NOMO-1 (cell line): ENCODE results near the gene ATRNL1.

ENCODE experiments used
- DNase-seq, 2 experiments: peaks; one replicate each; lab custom pipeline; 2025; ENCODE audit not compliant: unreplicated experiment in 2 of 2; lab: John Stamatoyannopoulos, UW

ATRNL1 gene

DNA sequence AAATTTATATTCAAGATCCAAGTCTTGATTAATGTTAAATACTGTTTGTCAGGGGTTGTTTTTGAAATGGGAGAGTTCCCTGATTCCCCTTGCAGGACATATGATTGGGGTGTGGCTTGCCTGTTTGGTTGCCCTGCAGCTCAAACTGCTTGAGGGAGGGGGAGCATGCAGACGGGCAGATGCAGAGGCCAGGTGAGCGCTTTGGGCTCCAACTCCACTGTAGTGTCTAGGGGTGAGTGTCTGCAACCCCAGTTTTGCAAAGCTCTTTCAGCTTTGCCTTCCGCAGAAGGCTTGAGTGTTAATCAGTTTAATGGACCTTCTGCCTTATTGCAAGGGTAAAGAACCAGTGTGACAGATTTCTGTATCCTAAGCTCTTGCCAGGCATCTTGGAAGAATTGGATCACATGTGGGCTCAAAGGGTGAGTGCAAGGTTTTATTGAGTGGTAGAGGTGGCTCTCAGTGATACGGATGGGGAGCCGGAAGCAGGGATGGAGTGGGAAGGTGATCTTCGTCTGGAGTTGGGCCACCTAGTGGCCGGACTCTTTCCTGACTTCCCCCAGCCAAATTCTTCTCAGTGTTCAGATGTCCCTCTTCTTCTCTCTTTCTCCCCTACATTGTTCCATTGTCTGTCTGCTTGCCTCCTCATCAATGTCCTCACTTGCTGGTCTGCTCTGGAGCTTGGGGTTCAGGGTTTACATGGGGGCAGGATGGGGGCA is 479.7 kb downstream of the ATRNL1 start:
- no peak for DNase-seq

DNA sequence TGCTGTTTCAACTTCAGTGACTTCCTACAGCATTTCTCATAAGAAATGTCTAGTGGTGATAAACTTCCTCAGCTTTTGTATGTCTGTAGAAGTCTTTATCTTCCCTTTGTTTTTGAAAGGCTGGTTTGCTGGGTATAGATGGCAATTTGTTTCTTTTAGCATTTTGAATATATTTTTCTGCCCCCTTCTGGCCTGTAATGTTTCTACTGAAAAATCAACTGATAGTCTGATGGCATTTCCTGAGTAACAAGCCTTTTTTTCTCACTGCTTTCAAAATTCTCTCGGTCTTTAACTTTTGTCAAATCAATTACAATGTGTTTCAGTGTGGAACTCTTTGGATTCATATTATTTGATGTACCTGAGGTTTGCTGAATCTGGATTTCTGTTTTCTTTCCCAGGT is 487.1 kb downstream of the ATRNL1 start:
- no peak for DNase-seq

DNA sequence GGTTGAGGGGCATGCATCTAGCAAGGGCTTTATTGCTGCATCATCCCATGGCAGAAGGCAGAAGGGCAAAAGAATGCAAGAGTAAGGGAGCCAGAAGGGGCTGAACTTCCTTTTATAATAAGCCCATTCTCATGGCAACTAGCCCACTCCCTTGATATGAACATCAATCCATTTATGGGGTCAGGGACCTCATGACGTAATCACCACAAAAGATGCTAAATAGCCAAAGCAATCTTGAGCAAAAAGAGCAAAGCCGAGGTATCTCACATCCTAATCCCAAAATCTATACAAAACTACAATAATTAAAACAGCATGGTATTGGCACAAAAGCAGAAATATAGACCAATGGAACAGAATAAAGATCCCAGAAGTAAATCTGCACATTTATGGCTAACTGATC is 499.9 kb downstream of the ATRNL1 start:
- DNase-seq = no peak

DNA sequence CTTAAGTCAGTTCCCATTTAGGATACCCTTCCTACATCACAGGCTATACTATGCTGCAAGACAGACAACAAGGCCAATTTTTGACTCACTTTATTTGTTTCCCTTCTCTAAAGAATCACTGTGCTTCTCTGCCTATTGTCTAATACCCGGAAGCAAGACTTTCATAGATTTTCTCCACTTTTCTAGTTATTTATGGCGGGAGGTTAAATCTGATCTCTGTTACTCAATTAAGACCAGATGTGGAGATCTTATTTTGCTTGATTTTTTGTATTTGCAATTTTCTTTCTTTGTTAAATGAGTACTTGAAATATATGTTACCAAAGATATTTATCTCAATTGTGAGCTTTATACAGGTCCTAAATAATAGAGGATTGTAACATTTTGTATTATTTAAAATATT is 511.5 kb downstream of the ATRNL1 start:
- no peak for DNase-seq

DNA sequence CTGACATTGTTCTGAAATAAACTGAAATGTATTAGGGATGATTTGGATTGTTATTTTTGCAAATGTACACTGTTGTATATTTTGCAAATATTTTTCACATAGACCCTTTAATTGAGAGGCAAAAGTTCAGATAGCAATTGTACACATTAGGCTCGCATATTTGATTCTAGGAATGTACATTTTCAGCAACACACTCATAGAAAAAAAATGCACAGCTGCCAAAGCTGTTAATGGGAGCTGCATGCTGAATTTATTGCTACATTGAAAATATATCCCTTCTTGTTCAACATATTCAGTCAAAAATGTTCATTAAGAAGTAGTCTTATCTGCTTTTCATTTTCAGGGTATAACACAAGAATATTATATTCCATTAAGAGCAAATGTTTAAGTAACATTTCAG is 512.9 kb downstream of the ATRNL1 start:
- no peak for DNase-seq

DNA sequence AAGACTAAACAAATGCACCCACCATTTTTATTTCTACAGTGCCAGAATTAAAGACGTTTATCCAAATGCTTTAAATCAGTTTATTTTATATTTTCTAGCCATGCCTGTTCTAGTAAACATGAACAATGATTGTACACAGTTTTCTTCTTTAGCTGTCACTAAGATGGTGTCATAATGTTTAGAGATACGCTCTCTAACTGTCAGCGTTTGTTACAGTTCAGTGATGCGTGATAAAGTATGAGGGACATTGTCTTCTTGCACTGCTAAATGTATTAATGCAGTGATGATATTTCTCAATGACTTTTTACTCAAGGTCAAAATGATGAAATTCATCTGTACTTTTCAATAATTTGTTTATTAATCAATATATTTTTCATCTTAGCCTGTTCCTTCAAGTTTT is 513.6 kb downstream of the ATRNL1 start:
- no peak for DNase-seq

DNA sequence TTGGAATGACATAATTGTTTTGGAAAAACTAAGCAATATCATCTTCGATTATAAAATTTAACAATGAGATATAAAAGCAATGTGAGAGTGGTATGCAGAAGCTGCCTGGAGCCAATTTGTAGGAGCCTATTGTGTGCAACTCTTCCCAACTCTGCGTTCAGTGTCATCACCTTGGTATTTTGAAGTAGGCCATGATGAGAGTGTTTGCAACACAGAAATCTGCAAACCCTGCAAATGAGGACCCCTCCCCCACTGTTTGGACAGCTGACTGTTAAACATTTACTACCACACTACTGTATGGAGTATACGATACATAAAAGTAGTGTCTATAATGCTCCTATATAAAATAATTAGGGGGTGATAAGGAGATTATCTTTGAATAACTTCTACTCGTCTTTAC is 531.3 kb downstream of the ATRNL1 start:
- no peak for DNase-seq

DNA sequence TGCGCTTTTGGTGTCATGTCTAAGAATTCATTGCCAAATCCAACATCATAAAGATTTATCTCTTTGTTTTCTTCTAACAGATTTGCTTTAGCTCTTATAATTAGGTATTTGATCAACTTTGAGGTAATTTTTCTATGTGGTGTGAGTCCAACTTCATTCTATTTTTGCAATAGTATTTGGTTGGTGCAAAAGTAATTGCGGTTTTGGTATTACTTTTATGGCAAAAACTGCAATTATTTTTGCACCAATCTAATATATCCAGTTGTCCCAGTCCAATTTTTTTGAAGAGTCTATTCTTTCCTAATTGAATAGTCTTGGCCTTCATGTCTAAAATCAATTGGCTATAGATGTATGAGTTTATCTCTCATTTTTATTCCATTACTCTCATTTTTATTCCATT is 535.5 kb downstream of the ATRNL1 start:
- no peak for DNase-seq

DNA sequence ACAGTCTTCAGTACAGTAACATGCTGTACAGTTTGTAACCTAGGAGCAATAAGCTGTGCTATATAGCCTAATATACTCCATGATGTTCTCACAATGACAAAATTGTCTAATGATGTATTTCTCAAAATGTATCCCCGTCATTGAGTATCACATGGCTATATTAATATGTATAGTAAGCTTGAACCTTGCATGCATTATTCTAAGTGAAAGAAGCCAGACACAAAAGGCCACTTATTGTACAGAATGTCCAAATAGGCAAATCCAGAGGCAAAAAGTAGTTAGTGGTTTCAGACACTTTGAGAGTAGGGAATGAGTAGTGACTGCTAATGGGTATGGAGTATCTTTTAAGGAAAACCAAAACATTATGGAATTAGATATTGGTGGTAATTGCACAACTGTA is 545.1 kb downstream of the ATRNL1 start:
- DNase-seq = no peak

DNA sequence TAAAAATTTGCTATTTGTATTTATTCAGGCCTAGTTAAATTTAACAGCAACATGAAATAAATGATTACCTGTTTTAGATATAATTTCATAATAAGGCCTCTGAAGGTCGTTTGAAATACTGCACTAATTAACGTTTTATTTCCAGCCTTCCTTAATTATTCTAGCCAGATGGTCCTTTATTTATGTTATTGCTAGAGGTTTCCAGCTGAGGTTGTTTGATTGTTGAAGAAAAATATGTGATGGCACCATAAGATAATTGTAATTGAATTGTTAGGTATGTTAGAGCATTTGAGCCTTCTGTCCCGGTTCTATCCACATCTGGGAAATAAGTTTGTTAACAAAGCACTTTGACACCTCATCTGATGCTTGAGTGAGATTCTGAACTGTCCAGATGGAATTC is 556.1 kb downstream of the ATRNL1 start:
- no peak for DNase-seq

DNA sequence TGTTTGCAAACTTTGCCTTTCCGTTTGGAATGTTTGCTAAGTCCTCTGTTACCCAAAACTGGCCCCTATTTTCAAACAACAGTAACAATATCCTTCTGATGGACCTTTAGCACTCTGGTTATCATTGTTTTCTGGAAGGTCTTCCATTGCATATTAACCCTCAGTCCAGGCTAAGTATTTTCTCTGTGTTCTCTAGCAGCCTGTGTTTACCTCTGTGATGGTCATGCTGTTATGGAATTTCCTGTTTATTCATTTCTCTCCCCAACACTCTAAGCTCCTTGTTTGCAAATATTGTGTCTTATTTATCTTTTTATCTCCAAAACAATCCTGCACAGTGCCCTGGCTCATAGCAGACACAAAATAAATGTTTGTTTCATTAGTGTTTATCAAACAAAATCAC is 560.3 kb downstream of the ATRNL1 start:
- DNase-seq = no peak

DNA sequence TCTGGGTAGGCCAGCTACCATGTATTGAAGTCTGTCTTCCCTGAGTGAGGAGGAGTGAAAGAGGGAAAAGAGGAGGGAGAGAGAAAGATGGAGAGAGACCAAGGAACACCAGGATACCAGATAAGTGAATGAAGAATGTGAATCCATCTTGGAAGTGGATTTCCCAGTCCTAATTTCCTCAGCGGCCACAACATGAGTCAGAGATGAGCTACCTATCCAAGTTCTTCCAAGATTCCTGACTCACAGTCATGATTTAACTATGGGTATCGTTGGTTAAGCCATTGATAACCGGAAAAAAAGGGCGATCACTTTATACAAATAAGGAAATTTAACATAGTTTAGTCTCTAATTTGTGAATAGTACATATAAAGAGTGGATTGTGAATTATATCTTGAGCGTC is 561.8 kb downstream of the ATRNL1 start:
- no peak for DNase-seq

DNA sequence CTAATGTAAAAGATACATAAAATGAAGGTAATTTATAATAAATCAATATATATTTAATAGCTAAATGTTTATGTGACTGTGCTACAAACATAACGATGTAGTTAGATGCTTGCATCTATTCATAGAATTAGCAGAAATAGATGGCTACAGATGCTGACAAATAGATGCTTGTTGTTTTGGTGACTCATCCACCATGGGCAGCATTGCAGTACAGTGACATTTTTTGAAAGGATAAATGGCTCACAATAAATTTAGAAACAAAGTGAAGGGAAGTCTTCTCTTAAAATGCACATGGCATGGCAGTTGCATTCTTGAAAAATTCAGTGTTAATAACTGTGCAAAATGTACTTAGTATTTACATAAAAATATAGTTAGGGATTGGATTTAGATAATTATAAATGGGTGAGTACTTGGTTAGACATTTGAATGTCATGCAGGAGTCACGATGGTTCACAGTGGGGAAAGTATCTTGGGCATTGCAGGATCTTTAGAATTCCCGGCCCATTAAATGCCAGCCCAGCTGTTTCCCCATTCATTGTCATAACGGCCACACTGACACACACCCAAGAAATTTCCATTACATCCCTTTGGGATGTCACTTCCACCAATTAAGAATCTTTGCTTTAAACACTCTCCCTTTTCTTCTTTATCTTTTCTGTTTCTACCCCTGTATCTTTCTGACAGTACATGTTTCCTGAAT is 564.1 kb downstream of the ATRNL1 start:
- no peak for DNase-seq

DNA sequence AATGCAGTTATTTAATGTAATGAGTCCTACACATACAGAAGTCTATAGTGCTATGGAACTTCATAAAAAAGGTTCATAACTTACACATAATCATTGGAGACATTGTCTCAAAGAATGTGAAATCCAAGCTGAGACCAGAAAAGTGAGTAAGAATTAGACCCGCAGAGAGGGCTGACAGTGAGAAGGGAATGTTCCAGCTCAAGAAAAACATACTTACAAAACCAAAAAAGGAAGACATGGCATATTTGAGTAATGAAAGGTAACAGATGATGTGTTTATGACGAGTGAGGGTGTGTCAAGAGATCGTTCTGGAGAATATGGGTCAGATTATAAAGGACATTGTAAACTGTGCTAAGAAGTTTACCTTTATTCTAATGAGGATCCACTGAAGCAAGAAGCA is 566.5 kb downstream of the ATRNL1 start:
- DNase-seq = no peak

DNA sequence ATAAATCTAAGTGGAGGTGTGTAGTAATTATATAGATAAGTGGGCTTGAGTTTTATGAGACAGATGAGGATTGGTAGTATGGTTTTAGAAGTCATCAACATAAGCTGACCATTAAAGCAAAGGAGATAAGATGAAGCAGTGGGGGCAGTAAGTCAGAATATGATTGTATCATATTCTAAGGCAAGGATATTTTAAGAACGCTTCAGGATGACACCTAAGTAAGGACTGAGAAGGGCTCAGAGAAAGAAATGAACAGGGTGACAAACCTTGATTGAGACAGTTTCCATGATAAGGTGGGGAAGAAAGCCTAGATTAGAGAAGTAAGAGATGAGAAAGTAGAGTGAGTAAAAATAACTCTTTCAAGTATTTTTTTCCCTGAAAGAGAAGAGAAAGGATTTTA is 567.2 kb downstream of the ATRNL1 start:
- DNase-seq = no peak

DNA sequence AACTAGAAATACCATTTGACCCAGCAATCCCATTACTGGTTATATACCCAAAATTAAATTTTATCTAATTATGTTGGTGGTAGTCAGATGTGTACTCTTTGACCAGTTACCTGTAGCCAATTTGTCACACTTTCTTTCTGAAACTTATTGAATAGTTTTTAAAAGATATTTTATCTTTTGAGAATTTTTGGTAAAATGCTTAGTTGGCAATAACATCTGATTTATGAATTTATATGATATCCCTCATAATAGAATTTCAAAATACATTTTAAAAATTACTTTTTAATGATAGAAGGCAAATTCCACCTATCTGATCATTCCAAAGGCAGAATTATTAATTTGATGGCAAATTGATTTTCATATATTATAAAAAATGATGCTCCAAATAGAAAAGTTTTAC is 569.3 kb downstream of the ATRNL1 start:
- DNase-seq = no peak

DNA sequence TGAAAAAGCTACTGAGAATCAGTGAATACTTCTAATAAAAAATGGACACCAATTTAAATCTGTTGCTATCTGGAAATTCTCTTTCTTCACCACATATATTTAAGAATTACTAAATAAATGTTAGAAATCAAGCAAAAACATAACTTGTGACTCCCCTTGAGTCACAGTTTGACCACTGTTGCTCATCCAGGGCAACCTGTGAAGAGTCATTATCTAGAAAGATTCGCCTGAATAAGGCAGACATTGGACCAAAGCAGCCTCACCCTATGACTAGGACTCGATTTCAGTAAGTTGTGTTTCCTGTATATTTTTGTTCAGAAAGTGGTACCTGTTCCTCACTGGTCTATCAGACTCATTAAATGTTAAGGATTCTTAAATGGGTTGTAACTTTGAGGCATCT is 572.4 kb downstream of the ATRNL1 start:
- no peak for DNase-seq

DNA sequence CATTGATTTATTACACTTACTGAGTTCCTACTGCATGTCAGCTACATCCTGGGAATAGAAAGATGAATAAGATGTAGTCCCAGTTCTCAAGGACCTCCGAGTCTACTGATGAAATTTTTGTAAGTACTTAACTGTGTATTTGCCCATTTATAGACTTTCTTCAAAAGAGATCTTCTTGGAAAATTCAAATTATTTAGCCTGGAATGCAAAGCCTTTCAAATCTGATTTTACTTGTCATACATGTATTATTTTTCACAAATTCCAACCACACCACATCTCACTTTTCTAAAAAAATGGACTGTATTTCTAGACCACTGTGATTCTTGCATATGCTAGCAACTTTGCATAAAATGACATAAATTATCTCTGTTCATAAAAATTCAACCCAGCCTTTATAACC is 581.3 kb downstream of the ATRNL1 start:
- DNase-seq = no peak

DNA sequence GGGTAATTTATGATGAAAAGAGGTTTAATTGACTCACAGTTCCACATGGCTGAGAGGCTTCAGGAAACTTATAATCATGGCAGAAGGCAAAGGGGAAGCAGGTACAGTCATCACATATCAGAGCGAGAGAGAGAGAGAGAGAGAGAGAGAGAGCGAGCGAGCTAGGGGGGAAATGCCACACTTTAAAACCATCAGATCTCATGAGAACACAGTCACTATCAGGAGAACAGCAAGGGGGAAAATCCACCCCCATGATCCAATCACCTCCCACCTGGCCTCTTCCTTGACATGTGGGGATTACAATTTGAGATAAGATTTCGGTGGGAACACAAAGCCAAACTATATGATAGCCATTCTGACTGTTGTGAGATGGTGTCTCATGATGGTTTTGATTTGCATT is 603.6 kb downstream of the ATRNL1 start:
- no peak for DNase-seq

DNA sequence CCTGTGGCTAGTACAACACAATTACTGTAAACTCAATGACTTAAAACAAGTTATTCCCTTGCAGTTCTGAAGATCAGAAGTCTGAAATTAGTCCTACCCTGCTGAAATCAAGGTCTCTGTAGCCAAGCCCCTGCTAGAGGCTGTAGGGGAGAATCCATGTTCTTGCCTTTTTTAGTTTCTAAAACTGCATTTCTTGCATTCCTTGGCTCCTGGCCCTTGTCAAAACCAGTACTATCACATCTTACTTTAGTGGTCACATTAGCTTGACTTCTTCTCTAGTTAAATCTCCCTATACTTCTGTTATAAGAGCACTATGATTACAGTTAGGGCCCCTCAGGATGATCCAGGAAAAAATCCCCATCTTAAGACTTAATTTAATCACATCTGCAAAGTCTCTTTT is 612.9 kb downstream of the ATRNL1 start:
- DNase-seq = no peak

DNA sequence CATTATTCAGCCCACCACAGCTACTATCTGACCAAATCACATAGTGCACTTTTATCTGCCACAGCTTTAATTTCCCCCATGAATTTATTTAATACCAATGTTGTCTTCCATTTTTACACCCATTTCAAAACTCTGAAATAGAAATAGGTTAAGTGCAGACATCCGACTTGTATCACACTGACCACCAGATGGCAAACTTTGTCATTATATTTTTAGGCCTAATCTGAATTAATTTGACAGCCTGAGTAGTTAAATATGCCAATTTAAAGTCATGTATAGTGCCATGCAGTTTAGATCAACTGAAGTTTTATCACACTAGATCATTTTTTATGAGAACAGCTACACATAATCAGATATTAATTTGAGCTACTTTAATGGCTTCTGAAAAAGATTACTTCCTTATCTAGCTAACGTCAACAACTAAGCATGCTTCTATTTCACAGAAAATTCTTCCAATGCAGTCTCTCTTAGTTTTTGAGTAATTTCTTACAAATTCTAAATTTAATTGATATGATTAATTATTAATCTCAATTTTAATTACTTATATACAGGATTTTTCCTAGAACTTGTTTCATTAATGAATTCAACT is 613.4 kb downstream of the ATRNL1 start:
- peak in 1 of 2 experiments; percentile 12 for DNase-seq

DNA sequence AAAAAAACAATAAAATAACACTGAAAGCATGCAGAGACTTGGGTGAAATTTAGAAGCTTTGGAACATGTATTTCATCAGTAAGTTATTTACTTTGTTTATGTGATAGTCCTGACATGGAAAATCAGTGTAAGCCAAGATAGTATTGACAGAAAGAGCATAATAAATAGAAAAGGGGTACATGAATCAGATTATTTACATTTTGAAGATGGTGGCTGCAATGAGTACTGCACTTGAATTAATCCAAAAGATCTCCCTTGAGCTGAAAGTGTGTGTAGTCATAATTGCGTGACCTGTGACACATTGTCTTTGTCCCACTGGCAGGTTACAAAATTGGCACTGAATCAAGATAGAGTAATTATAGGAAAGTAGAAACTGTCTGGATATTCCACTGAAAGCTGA is 617.0 kb downstream of the ATRNL1 start:
- no peak for DNase-seq
